ENCODE results near the gene RAI1.
A peak's percentile ranks its signal among the peaks of the same experiment; 100 is the strongest.
"Not testable (repeated sequence)": the region's sequence is repeated elsewhere in the genome, so short reads cannot be mapped to it uniquely, and the experiment has no call there.

Gene RAI1, protein sequence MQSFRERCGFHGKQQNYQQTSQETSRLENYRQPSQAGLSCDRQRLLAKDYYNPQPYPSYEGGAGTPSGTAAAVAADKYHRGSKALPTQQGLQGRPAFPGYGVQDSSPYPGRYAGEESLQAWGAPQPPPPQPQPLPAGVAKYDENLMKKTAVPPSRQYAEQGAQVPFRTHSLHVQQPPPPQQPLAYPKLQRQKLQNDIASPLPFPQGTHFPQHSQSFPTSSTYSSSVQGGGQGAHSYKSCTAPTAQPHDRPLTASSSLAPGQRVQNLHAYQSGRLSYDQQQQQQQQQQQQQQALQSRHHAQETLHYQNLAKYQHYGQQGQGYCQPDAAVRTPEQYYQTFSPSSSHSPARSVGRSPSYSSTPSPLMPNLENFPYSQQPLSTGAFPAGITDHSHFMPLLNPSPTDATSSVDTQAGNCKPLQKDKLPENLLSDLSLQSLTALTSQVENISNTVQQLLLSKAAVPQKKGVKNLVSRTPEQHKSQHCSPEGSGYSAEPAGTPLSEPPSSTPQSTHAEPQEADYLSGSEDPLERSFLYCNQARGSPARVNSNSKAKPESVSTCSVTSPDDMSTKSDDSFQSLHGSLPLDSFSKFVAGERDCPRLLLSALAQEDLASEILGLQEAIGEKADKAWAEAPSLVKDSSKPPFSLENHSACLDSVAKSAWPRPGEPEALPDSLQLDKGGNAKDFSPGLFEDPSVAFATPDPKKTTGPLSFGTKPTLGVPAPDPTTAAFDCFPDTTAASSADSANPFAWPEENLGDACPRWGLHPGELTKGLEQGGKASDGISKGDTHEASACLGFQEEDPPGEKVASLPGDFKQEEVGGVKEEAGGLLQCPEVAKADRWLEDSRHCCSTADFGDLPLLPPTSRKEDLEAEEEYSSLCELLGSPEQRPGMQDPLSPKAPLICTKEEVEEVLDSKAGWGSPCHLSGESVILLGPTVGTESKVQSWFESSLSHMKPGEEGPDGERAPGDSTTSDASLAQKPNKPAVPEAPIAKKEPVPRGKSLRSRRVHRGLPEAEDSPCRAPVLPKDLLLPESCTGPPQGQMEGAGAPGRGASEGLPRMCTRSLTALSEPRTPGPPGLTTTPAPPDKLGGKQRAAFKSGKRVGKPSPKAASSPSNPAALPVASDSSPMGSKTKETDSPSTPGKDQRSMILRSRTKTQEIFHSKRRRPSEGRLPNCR (N-terminal part only)

DNA sequence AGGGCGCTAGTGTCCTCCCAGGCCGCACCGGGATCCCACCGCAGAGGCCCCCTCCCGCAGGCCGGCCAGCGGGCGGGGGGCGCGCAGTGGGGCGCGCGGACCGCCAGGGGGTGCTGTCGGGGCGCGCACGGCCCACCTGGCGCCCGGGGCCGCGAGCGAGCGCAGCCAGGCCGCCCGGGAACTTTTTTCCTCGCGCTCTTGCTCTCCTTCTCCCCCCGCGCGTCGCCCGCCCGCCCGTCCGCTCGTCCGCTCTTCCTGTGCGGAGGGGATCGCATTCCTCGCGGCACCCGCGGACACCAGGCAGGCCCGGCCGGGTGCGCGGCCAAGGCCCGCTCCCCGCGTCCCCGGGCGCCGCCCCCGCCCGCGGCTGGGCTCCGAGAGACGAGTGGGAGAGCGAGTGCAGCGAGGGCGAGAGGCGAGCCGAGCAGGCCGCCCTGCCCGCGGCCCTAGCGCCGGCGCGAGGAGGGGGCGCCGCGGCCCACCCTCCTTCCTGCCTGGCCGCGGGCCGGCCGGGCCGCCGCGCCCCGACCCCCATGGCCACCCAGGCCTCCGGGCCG is at the start of gene RAI1:
Gene RAI1 (plus strand): TSS at position 272 of the 557 bp plus-strand sequence. CDS start 111,491 bp downstream, outside the sequence.
- DNase-seq (ENCODE audit: low read depth) = peak; percentile 87
- peak; percentile 69 for TF ChIP-seq CTCF (IDR thresholded peaks at IDR 0.05; ENCODE audit: insufficient read depth, low read depth, low read length, missing control alignments)
- H3K4me3 ChIP-seq (ENCODE audit: low read depth, low read length) = peak within 1 kb of the TSS; percentile 79

- not testable (repeated sequence) for H3K4me3 ChIP-seq (ENCODE audit: low read depth, low read length); DNase-seq (ENCODE audit: low read depth)
These were observed 48.6 kb upstream of the RAI1 start for GRCh38 chr17:17632690-17633089.

DNA sequence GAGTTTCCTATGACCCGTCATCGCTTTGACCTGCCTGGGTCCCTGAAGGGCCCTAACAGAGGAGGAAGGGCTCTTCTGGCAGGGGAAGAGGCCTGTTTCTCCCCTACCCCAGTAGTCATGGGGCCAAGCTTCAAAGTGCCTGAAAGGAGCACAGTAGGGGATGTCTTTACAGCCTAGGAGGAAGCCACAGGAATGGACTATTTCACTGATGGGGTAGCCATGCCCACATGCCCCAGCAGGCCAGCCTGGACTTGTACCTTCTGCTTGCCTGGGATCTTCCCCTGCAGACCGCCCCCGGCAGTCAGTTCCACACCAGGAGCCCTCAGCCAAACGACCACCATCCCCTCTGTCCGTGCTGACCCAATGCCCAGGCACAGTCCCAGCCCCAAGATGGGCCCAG is 47.9 kb upstream of the RAI1 start:
- H3K4me3 ChIP-seq (ENCODE audit: low read depth, low read length) = no peak overlapping the region
- no peak for DNase-seq (ENCODE audit: low read depth)
- no peak for TF ChIP-seq CTCF (IDR thresholded peaks at IDR 0.05; ENCODE audit: insufficient read depth, low read depth, low read length, missing control alignments)

- H3K4me3 ChIP-seq (ENCODE audit: low read depth, low read length) = no peak overlapping the region
- no peak for TF ChIP-seq CTCF (IDR thresholded peaks at IDR 0.05; ENCODE audit: insufficient read depth, low read depth, low read length, missing control alignments)
- no peak for DNase-seq (ENCODE audit: low read depth)
These were observed 46.1 kb upstream of the RAI1 start for GRCh38 chr17:17635126-17635525.

DNA sequence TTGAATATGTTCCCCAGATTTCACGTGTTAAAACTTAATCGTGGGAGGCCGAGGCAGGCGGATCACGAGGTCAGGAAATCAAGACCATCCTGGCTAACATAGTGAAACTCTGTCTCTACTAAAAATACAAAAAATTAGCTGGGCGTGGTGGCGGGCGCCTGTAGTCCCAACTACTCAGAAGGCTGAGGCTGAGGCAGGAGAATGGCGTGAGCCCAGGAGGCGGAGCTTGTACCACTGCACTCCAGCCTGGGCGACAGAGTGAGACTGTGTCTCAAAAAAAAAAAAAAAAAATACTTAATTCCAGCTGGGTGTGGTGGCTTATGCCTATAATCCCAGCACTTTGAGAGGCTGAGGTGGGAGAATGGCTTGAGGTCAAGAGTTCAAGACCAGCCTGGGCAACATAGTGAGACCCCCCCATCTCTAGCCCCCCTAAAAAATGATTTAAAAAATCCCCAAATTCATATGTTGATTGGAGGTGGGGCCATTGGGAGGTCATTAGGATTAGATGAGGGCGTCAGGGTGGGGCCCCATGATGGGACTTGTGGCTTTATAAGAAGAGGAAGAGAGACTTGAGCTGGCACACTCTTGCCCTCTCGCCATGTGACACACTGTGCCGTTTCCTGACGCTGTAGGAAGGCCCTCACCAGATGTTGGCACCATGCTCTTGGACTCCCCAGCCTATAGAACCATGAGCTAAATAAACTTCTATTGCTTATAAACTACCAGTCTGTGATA is 45.6 kb upstream of the RAI1 start:
- H3K4me3 ChIP-seq (ENCODE audit: low read depth, low read length); DNase-seq (ENCODE audit: low read depth): not testable (repeated sequence)

DNA sequence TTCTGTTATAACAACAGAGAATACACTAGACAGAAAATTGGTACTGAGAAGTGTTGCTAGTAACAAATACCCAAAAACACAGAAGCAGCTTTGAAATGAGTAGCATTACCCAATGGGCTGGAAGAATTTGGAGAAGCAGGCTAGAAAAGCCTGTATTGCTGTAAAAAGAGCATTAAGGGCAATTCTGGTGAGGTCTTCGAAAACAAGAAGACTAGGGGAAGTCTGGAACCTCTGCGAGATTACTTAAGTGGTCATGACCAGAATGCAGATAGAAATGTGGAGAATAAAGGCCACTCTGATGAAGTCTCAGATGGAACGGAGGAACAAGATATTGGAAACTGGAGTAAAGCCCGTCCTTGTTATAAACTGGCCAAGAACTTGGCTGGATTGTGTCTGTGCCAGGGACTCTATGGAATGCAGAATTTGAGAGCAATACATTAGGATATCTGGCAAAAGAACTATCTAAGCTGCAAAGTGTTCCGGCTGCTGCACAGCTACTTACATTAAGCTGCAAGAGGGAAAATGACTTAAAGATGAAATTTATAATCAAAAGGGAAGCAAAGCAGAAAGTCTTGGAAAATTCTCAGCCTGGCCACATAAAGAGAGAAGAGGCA is 44.9 kb upstream of the RAI1 start:
- DNase-seq (ENCODE audit: low read depth) = no peak
- H3K4me3 ChIP-seq (ENCODE audit: low read depth, low read length) = no peak overlapping the region
- TF ChIP-seq CTCF (IDR thresholded peaks at IDR 0.05; ENCODE audit: insufficient read depth, low read depth, low read length, missing control alignments) = no peak

DNA sequence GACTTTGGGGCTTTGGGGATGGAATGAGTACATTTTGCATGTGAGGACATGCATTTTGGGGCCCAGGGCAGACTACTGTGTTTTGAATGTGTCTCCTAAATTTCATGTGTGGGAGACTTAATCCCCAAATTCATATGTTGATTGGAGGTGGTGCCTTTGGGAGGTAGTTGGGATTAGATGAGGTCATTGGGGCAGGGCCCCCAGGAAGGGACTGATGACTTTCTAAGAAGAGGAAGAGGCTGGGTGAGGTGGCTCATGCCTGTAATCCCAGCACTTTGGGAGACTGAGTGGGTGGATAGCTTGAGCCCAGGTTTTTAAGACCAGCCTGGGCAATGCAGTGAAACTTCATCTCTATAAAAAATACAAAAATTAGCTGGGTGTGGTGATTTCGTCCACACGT is 42.8 kb upstream of the RAI1 start:
- no peak overlapping the region for H3K4me3 ChIP-seq (ENCODE audit: low read depth, low read length)
- TF ChIP-seq CTCF (IDR thresholded peaks at IDR 0.05; ENCODE audit: insufficient read depth, low read depth, low read length, missing control alignments) = no peak
- DNase-seq (ENCODE audit: low read depth) = no peak

GRCh38 chr17:17639661-17640270 is 41.5 kb upstream of the RAI1 start:
- H3K4me3 ChIP-seq (ENCODE audit: low read depth, low read length); DNase-seq (ENCODE audit: low read depth): not testable (repeated sequence)

All from GM12865 (cell line).